ENCODE data around the gene RAPGEF4.

RAPGEF4 gene

DNA sequence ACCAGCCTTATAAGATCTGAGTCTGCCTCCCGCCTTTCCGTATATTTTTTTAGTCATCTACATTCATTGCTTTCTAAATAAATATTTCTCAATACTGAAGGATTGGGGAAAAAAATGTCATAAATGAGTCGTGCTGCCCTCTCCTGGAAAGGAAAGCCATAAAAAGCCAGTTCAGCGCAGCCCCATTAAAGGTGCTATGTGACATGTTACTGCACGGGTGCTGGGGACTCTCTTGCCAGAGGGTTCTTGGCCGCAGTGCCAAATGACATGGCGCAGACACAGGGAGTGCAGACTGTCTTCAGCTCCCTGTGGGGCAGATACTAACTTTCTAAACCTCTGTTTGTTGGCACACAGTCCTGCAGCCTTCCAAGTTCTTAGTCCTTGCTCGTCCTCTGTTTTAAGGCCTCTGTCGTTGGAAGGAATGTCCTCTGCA lies 286.3 kb downstream of the RAPGEF4 start:
- no peak for DNase-seq (ENCODE audit: low spot score)
- in situ Hi-C loops (cut with MboI; ENCODE audit: low sequenced_read_pairs, unreplicated experiment): no loop called here
- TF ChIP-seq, protein P1, sequence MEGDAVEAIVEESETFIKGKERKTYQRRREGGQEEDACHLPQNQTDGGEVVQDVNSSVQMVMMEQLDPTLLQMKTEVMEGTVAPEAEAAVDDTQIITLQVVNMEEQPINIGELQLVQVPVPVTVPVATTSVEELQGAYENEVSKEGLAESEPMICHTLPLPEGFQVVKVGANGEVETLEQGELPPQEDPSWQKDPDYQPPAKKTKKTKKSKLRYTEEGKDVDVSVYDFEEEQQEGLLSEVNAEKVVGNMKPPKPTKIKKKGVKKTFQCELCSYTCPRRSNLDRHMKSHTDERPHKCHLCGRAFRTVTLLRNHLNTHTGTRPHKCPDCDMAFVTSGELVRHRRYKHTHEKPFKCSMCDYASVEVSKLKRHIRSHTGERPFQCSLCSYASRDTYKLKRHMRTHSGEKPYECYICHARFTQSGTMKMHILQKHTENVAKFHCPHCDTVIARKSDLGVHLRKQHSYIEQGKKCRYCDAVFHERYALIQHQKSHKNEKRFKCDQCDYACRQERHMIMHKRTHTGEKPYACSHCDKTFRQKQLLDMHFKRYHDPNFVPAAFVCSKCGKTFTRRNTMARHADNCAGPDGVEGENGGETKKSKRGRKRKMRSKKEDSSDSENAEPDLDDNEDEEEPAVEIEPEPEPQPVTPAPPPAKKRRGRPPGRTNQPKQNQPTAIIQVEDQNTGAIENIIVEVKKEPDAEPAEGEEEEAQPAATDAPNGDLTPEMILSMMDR (IDR thresholded peaks at IDR 0.05; ENCODE audit: borderline replicate concordance, control extremely low read depth, extremely low read depth, insufficient read depth, missing control alignments): no peak

DNA sequence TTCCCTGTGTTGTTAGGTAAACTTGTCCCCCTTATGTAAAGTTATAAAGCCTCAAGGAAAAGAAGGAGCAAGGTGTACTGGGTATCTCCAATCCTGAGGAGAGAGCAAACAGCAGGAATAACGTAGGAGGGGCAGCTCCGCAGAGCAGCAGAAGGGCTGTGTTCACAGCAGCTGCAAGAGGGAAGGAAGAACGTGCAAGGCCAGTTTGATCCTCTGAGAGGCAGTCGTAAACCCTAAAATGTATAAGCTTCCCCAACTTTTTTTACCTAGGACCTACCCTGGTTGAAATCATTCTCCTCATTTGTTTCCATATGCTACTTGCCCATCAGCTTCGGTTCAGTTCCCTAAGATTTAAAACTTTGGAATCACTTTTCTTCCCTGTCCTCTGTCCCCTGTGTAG lies 288.1 kb downstream of the RAPGEF4 start:
- DNase-seq (ENCODE audit: low spot score): no peak
- in situ Hi-C loops (cut with MboI; ENCODE audit: low sequenced_read_pairs, unreplicated experiment): no loop called here
- TF ChIP-seq, protein P1 (IDR thresholded peaks at IDR 0.05; ENCODE audit: borderline replicate concordance, control extremely low read depth, extremely low read depth, insufficient read depth, missing control alignments): no peak

DNA sequence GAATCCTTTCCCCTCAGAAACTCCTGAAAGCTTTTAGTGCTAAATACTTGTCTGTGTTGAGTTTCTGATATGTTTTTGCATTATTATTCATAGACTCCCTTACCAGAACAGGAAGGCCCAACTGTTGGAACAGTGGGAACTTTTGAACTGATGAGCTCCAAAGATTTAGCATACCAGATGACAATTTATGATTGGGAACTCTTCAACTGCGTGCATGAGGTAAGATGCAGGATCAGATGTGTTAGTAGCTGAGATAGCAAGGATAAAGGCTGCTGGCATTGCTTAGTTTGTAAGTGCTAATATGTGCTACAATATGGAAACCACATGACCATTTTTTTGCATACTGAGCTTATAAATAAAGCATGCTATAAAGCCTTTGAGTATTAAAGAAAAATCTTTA lies 290.8 kb downstream of the RAPGEF4 start:
- TF ChIP-seq, protein P1 (IDR thresholded peaks at IDR 0.05; ENCODE audit: borderline replicate concordance, control extremely low read depth, extremely low read depth, insufficient read depth, missing control alignments): no peak
- no peak for DNase-seq (ENCODE audit: low spot score)
- in situ Hi-C loops (cut with MboI; ENCODE audit: low sequenced_read_pairs, unreplicated experiment): loop anchor here (5.0 kb wide), 1 partner anchor 186 kb away; no protein-coding TSS in a partner anchor

DNA sequence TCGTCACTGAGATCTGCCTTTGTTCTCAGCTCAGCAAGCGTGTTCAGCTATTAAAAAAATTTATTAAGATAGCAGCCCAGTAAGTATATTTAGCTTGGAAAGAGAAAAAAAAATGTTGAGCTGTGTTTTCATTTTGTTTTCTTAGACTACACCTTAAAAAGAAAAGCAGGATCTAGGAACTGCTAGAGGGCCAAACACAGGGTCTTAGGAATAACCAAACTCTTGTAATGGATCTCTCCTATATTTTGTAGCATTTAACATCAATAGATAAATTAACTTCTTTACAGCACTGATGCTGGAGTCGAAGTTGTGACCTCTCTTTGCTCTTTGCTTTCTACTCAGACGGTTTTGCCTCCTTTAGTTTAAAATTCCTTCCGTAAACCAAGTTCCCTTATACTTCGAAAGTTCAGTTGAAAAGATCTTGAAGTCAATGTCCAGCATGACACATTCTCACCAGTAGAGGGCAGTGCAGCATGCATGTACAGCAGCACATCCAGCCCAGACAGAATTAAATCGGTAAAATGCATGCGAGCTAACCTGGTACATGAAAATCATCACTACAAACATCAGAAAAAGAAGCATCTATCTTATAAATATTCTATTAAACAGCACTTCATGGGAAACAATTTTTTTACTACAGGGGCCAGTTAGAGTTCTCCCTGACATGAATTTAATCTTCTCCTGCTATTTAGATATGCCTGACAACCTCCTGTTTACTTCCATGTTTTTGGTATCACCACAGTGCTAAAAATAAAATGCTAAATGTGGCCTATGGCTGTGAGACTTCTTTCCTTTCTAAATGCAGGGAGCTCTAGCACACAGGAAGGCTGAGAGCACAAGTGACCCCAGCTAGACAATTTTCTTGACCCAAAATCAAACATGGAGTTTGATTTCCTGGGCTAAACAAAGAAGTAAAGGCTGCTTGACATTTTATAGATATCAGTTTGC lies 291.8 kb downstream of the RAPGEF4 start:
- DNase-seq (ENCODE audit: low spot score): peak; percentile 74
- TF ChIP-seq, protein P1 (IDR thresholded peaks at IDR 0.05; ENCODE audit: borderline replicate concordance, control extremely low read depth, extremely low read depth, insufficient read depth, missing control alignments): peak; percentile 83
- in situ Hi-C loops (cut with MboI; ENCODE audit: low sequenced_read_pairs, unreplicated experiment): loop anchor here (5.0 kb wide), 1 partner anchor 185 kb away; no protein-coding TSS in a partner anchor

DNA sequence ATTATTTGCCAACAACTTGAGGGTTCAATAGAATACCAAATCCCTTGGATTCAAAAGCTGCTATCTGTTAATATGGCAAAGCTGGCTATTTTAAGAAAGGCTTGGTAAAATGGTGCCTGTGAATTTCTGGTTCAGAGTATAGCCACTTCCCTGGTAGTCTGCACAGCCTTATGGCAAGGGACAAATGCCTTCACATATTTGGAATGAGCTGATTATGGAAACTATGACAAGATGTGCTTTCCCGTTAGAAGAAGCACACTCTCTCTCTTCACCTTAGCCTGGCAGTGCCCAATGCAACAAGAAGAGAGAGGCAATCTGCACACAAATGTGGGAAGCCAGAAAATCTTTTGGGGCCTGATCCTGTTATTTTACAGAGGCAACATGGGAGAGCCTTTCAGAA lies 292.5 kb downstream of the RAPGEF4 start:
- TF ChIP-seq, protein P1 (IDR thresholded peaks at IDR 0.05; ENCODE audit: borderline replicate concordance, control extremely low read depth, extremely low read depth, insufficient read depth, missing control alignments): no peak
- in situ Hi-C loops (cut with MboI; ENCODE audit: low sequenced_read_pairs, unreplicated experiment): loop anchor here (5.0 kb wide), 1 partner anchor 184 kb away; no protein-coding TSS in a partner anchor

DNA sequence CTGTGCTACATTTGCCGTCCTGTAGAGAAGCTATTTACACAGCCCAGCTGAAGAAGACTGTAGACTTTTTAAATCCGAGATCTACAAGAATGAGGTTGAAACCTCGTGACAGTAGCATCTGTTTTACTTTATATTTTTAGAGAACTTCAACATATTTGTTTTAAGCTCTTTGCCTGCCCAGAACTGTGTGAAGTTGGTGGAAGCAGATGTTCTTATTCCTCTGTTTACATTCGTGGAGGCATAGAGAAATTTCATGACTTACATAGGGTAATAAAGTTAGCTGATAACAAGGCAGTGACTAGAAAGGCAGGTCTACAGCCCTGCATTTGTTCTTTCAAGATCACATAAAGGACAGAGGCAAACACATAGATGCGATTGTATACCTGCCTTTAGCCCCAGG lies 293.0 kb downstream of the RAPGEF4 start:
- TF ChIP-seq, protein P1 (IDR thresholded peaks at IDR 0.05; ENCODE audit: borderline replicate concordance, control extremely low read depth, extremely low read depth, insufficient read depth, missing control alignments): no peak
- in situ Hi-C loops (cut with MboI; ENCODE audit: low sequenced_read_pairs, unreplicated experiment): loop anchor here (5.0 kb wide), 1 partner anchor 184 kb away; no protein-coding TSS in a partner anchor
- DNase-seq (ENCODE audit: low spot score): no peak

More for the DNA sequence above, 292.5 kb downstream of the RAPGEF4 start:
- DNase-seq (ENCODE audit: low spot score): no peak
